ENCODE measurements around the gene SERPINB6.

GRCh38 chr6:2970034-2970685 lies 1.2 kb downstream of the SERPINB6 start:
- TF ChIP-seq SMC3 (conservative IDR thresholded peaks at IDR 0.05; ENCODE audit: insufficient read depth, low read depth, low read length): no peak
- TF ChIP-seq, protein P1, sequence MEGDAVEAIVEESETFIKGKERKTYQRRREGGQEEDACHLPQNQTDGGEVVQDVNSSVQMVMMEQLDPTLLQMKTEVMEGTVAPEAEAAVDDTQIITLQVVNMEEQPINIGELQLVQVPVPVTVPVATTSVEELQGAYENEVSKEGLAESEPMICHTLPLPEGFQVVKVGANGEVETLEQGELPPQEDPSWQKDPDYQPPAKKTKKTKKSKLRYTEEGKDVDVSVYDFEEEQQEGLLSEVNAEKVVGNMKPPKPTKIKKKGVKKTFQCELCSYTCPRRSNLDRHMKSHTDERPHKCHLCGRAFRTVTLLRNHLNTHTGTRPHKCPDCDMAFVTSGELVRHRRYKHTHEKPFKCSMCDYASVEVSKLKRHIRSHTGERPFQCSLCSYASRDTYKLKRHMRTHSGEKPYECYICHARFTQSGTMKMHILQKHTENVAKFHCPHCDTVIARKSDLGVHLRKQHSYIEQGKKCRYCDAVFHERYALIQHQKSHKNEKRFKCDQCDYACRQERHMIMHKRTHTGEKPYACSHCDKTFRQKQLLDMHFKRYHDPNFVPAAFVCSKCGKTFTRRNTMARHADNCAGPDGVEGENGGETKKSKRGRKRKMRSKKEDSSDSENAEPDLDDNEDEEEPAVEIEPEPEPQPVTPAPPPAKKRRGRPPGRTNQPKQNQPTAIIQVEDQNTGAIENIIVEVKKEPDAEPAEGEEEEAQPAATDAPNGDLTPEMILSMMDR (IDR thresholded peaks at IDR 0.05 in 2 of 3, conservative IDR thresholded peaks at IDR 0.05 in 1 of 3; ENCODE audit: insufficient read depth in 2 of 3, low read depth in 1 of 3, low read length in 3 of 3): no peak

Data from K562 (cell line).